Endodermal cell (in vitro differentiated cells): ENCODE measurements around the gene MAGI3. TPM values are rescaled to one million over a fixed set of nuclear protein-coding genes. Genes with fewer than 3 reads are reported as not detected.
"Not testable (repeated sequence)": the region's sequence is repeated elsewhere in the genome, so short reads cannot be mapped to it uniquely, and the experiment has no call there.

Experiments
- DNase-seq: peaks from one replicate; pipeline ENCODE4 v3.0.0-alpha.2; 2017
- H3K27ac ChIP-seq: 2 replicates; pipeline ENCODE4 v1.5.1; 2013; ENCODE audit warnings: mild to moderate bottlenecking, low read depth, low read length, moderate library complexity
- H3K27me3 ChIP-seq: 2 replicates; pipeline ENCODE4 v1.6.1; 2013; ENCODE audit warnings: mild to moderate bottlenecking, low read length, moderate library complexity; ENCODE audit not compliant: insufficient read depth, control insufficient read depth, poor library complexity, severe bottlenecking
- H3K36me3 ChIP-seq: 2 replicates; pipeline ENCODE4 v1.7.0; 2013; ENCODE audit warnings: mild to moderate bottlenecking, low read length, moderate library complexity; ENCODE audit not compliant: control insufficient read depth, insufficient read depth
- H3K4me1 ChIP-seq: one replicate; pipeline ENCODE4 v1.7.0; 2013; ENCODE audit warnings: low read length; ENCODE audit not compliant: control insufficient read depth, insufficient read depth
- H3K4me3 ChIP-seq: 2 replicates; pipeline ENCODE4 v1.5.1; 2013; ENCODE audit warnings: mild to moderate bottlenecking, low read length, moderate library complexity
- H3K9ac ChIP-seq: 2 replicates; pipeline ENCODE4 v1.6.1; 2013; ENCODE audit warnings: mild to moderate bottlenecking, low read length, moderate library complexity; ENCODE audit not compliant: poor library complexity, severe bottlenecking; ENCODE audit errors: extremely low read depth
- H3K9me3 ChIP-seq: 2 replicates; pipeline ENCODE4 v1.6.1; 2013; ENCODE audit warnings: mild to moderate bottlenecking, low read length, moderate library complexity; ENCODE audit not compliant: control insufficient read depth
- H3K27ac Mint-ChIP-seq: 2 replicates; pipeline ENCODE4 v1.8.0; 2020; ENCODE audit warnings: mixed read lengths
- H3K27me3 Mint-ChIP-seq: 2 replicates; pipeline ENCODE4 v1.8.0; 2021; ENCODE audit warnings: mild to moderate bottlenecking, mixed read lengths; ENCODE audit not compliant: insufficient read depth
- H3K36me3 Mint-ChIP-seq: 2 replicates; pipeline ENCODE4 v1.8.0; 2020; ENCODE audit warnings: low read depth, mixed read lengths
- H3K4me1 Mint-ChIP-seq: 2 replicates; pipeline ENCODE4 v1.8.0; 2020; ENCODE audit warnings: mixed read lengths
- H3K4me3 Mint-ChIP-seq: 2 replicates; pipeline ENCODE4 v1.8.0; 2020; ENCODE audit warnings: mild to moderate bottlenecking, moderate library complexity, mixed read lengths
- H3K9me3 Mint-ChIP-seq: 2 replicates; pipeline ENCODE4 v1.8.0; 2020; ENCODE audit warnings: mild to moderate bottlenecking, mixed read lengths
- WGBS, 2 experiments: methylation state at CpG; one replicate each; pipeline versions ENCODE4 v1.1.5 to v1.1.7; 2013; ENCODE audit warnings: missing lambda C conversion rate in 2 of 2, mixed read lengths in 1 of 2; ENCODE audit not compliant: insufficient coverage in 1 of 2, insufficient read length in 1 of 2; 5-methylcytosine and 5-hydroxymethylcytosine counted together
- total RNA-seq, 2 donors: library from RNA; stranded (reverse); fragmentation: NEBNext Ultra II Directional in 1 of 2; extraction: Animal tissue kit (Norgen Biotek cat#: 25700) in 1 of 2; gene quantifications; 2 replicates in 1 of 2; 3 replicates in 1 of 2; pipeline ENCODE4 v1.2.1, GENCODE V29; 2021
- TF ChIP-seq, protein P1 (sequence below): fragments of 200-600 bp; sonication (generic); conservative IDR thresholded peaks from 2 replicates; pipeline ENCODE4 v1.5.0; 2021; ENCODE audit warnings: antibody characterized with exemption, mild to moderate bottlenecking

Gene MAGI3
- total RNA-seq, 2 donors from 2014 or later, result 27.1 to 27.4 TPM

DNA sequence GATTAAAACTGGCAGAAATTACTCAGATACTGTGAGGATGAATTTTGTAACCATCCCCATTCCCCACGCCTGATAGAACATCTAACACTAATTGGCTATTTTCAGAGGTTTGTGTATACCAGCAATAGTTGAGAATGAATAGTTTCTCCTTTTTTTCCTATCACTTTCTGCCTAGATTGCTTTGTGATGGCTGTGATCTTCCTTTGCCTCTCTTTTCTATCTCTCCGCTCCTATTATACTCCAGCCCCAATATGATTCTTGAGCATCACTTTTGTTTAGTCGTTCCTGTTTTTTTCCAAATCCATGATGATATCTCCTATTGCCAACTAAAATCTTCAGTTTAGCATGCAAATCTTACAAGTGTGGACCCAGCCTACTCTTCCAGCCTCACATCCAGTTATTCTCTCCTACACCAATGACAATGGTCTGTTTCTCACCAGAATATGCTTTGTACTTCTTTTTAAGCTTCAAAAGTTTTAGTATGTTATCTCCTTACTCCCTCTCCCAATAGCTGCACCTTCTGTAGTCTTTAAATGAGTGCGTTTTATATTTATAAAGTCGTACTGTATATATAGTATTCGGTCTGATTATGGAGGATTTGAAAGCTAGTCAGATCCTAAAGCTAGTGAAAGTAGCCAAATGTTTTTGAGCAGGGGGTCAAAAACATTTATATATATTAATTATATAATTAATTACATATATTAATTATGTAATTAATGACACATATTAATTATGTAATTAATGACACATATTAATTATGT, 25.2 kb downstream of the MAGI3 start:
- no peaks in the 10 kb centered on the region for H3K27me3 ChIP-seq
- WGBS, 2 experiments, result 83 to 96% methylated on average over 2 to 6 of the region's 6 CpGs
- Mint-ChIP-seq H3K4me1 (no peaks in the 10 kb centered on the region), H3K27ac (no peak overlapping the region), H3K27me3 (no peaks in the 10 kb centered on the region), H3K36me3 (peaks cover 9% of the 10 kb centered on the region), H3K9me3 (peaks cover 16% of the 10 kb centered on the region), H3K4me3 (no peak overlapping the region)
- no peak overlapping the region for H3K27ac ChIP-seq
- H3K36me3 ChIP-seq, result peaks cover 4% of the 10 kb centered on the region
- no peak overlapping the region for H3K4me3 ChIP-seq
- TF ChIP-seq, protein P1, sequence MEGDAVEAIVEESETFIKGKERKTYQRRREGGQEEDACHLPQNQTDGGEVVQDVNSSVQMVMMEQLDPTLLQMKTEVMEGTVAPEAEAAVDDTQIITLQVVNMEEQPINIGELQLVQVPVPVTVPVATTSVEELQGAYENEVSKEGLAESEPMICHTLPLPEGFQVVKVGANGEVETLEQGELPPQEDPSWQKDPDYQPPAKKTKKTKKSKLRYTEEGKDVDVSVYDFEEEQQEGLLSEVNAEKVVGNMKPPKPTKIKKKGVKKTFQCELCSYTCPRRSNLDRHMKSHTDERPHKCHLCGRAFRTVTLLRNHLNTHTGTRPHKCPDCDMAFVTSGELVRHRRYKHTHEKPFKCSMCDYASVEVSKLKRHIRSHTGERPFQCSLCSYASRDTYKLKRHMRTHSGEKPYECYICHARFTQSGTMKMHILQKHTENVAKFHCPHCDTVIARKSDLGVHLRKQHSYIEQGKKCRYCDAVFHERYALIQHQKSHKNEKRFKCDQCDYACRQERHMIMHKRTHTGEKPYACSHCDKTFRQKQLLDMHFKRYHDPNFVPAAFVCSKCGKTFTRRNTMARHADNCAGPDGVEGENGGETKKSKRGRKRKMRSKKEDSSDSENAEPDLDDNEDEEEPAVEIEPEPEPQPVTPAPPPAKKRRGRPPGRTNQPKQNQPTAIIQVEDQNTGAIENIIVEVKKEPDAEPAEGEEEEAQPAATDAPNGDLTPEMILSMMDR, result no peak
- H3K9me3 ChIP-seq, result peaks cover 10% of the 10 kb centered on the region
- no peak for DNase-seq
- H3K4me1 ChIP-seq, result no peaks in the 10 kb centered on the region
- H3K9ac ChIP-seq, result no peak overlapping the region

DNA sequence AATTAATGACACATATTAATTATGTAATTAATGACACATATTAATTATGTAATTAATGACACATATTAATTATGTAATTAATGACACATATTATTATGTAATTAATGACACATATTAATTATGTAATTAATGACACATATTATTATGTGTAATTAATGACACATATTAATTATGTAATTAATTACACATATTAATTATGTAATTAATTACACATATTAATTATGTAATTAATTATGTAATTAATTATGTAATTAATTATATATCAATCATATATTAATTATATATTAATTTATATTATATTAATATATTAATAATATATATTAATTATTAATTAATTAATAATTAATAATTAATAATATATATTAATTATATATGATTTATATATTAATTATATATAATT, 25.8 kb downstream of the MAGI3 start:
- not testable (repeated sequence) for H3K4me1 Mint-ChIP-seq, H3K36me3 Mint-ChIP-seq, H3K4me3 Mint-ChIP-seq, H3K27ac Mint-ChIP-seq, H3K36me3 ChIP-seq, H3K27me3 ChIP-seq, H3K9ac ChIP-seq, H3K27ac ChIP-seq, H3K27me3 Mint-ChIP-seq, DNase-seq, H3K4me3 ChIP-seq, H3K4me1 ChIP-seq
- peaks cover 16% of the 10 kb centered on the region for H3K9me3 Mint-ChIP-seq
- peaks cover 10% of the 10 kb centered on the region for H3K9me3 ChIP-seq

DNA sequence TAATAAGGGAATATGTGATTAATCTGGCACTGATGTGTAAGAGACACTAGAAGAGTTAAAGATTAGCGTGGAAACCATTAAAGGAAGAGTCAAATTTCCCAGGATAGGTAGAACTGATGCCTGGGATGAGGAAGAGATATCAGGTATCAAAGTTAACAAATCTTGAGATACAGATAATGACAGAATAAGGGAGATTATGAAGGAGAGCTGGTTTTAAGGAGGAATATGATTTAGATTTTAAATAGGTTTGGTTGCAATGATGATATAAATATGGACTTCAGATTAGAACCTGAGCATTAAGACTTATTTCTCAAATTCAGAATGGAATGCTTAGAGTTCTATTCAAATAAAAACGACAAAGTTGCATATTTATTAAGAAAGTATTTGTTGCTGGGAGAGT, 26.2 kb downstream of the MAGI3 start:
- Mint-ChIP-seq H3K4me1 (no peaks in the 10 kb centered on the region), H3K27ac (no peak overlapping the region), H3K36me3 (peaks cover 9% of the 10 kb centered on the region), H3K9me3 (peaks cover 16% of the 10 kb centered on the region), H3K27me3 (no peaks in the 10 kb centered on the region), H3K4me3 (no peak overlapping the region)
- no peaks in the 10 kb centered on the region for H3K27me3 ChIP-seq
- H3K36me3 ChIP-seq, result peaks cover under 1% of the 10 kb centered on the region
- no peak overlapping the region for H3K4me3 ChIP-seq
- H3K9ac ChIP-seq, result no peak overlapping the region
- H3K27ac ChIP-seq, result no peak overlapping the region
- no peaks in the 10 kb centered on the region for H3K4me1 ChIP-seq
- DNase-seq, result no peak
- 98 to 100% methylated on average over 1 to 2 of the region's 2 CpGs for WGBS, 2 experiments
- TF ChIP-seq, protein P1, result no peak
- peaks cover 10% of the 10 kb centered on the region for H3K9me3 ChIP-seq
